HCT116 (cell line): ENCODE measurements around the gene SDK2. TPM values are rescaled to one million over a fixed set of nuclear protein-coding genes. Genes with fewer than 3 reads are reported as not detected.

Experiments
- ATAC-seq: fragments of 200-7000 bp; cut with Tn5 transposase; 2 replicates; pipeline ENCODE4 v1.9.1; 2020; ENCODE audit warnings: mild to moderate bottlenecking, moderate library complexity
- BruUV-seq: library from RNA; stranded (reverse); fragments of 400-500 nt; replicated peaks from 2 replicates; lab custom pipeline; 2021; lab: Mats Ljungman, UMichigan
- CTCF ChIA-PET: fragments of 300-600 bp; sonication (Branson Sonifier 250); formaldehyde crosslinking; loops from one replicate; lab custom pipeline; 2021; ENCODE audit warnings: antibody characterized with exemption; lab: Charles Lee
- POLR2A ChIA-PET: fragments of 300-600, 350-600 bp; sonication (Branson Sonifier 250); formaldehyde crosslinking; loops from one replicate; lab custom pipeline; 2021; ENCODE audit warnings: antibody characterized with exemption; lab: Charles Lee
- RAD21 ChIA-PET, 2 experiments: fragments of 300-600 bp; sonication (Branson Sonifier 250); formaldehyde crosslinking; loops; one replicate each; lab custom pipeline; 2023; ENCODE audit warnings: low total read pairs in 2 of 2; ENCODE audit not compliant: uncharacterized antibody in 2 of 2, unreplicated experiment in 2 of 2, low non-redundant PET in 1 of 2; lab: Charles Lee
- DNase-seq: peaks from one replicate; pipeline ENCODE4 v3.0.0-alpha.2; 2010; ENCODE audit warnings: low read depth, low spot score
- H2AFZ ChIP-seq: fragments of 200-600 bp; shearing (Covaris generic), sonication (generic); 2 replicates; pipeline ENCODE4 v1.6.1; 2017; ENCODE audit warnings: low read depth, mixed run types, mixed read lengths, antibody characterized with exemption, low read length; ENCODE audit not compliant: poor library complexity, severe bottlenecking
- H3K27ac ChIP-seq: 2 replicates; pipeline ENCODE4 v1.5.1; 2012; ENCODE audit warnings: low read depth, low read length
- H3K27me3 ChIP-seq: fragments of 200-600 bp; sonication (generic); 2 replicates; pipeline ENCODE4 v1.6.1; 2016; ENCODE audit warnings: mixed run types, low read length, mixed read lengths; ENCODE audit not compliant: insufficient read depth
- H3K36me3 ChIP-seq, 2 experiments: fragments of 200-500 bp in 1 of 2; fragments of 200-600 bp in 1 of 2; sonication (Bioruptor generic) in 1 of 2; sonication (generic) in 1 of 2; 2 replicates each; pipeline versions ENCODE4 v1.5.1 to v1.6.1; 2014 to 2016; ENCODE audit warnings: low read length in 2 of 2, inconsistent platforms in 1 of 2, mixed read lengths in 1 of 2, mixed run types in 1 of 2; ENCODE audit not compliant: insufficient read depth in 2 of 2, control insufficient read depth in 1 of 2
- H3K4me1 ChIP-seq, 2 experiments: fragments of 200-600 bp in 1 of 2; sonication (generic) in 1 of 2; 2 replicates each; pipeline versions ENCODE4 v1.5.1 to v1.6.1; 2012 to 2017; ENCODE audit warnings: low read length in 2 of 2, inconsistent platforms in 1 of 2, mild to moderate bottlenecking in 1 of 2, mixed read lengths in 1 of 2, mixed run types in 1 of 2, moderate library complexity in 1 of 2; ENCODE audit not compliant: insufficient read depth in 2 of 2, control insufficient read depth in 1 of 2
- H3K4me2 ChIP-seq: fragments of 200-600 bp; sonication (generic); 2 replicates; pipeline ENCODE4 v1.6.1; 2017; ENCODE audit warnings: mixed run types, low read length, mixed read lengths
- H3K4me3 ChIP-seq, 2 experiments: fragments of 200-600 bp in 1 of 2; sonication (generic) in 1 of 2; replicated peaks in 1 of 2; 2 replicates each; pipeline ENCODE4 v1.5.1; 2011 to 2016; ENCODE audit warnings: low read length in 2 of 2, control low read depth in 1 of 2, low read depth in 1 of 2, mild to moderate bottlenecking in 1 of 2, mixed read lengths in 1 of 2, mixed run types in 1 of 2
- H3K79me2 ChIP-seq: fragments of 200-600 bp; sonication (generic); 2 replicates; pipeline ENCODE4 v1.6.1; 2017; ENCODE audit warnings: mild to moderate bottlenecking, mixed run types, low read length, moderate library complexity, mixed read lengths; ENCODE audit not compliant: insufficient read depth
- H3K9ac ChIP-seq: fragments of 200-600 bp; sonication (generic); 2 replicates; pipeline ENCODE4 v1.6.1; 2016; ENCODE audit warnings: low read length, mixed read lengths
- H3K9me2 ChIP-seq: fragments of 200-600 bp; sonication (generic), shearing (Covaris generic); 2 replicates; pipeline ENCODE4 v1.6.1; 2017; ENCODE audit warnings: mixed run types, mild to moderate bottlenecking, moderate library complexity; ENCODE audit not compliant: insufficient read depth
- H3K9me3 ChIP-seq, 2 experiments: fragments of 200-500 bp in 1 of 2; fragments of 200-600 bp in 1 of 2; sonication (Bioruptor generic) in 1 of 2; sonication (generic) in 1 of 2; 2 replicates each; pipeline ENCODE4 v1.6.1; 2014 to 2017; ENCODE audit warnings: low read length in 2 of 2, mixed read lengths in 2 of 2, inconsistent platforms in 1 of 2, low read depth in 1 of 2, mild to moderate bottlenecking in 1 of 2, mixed run types in 1 of 2, moderate library complexity in 1 of 2; ENCODE audit not compliant: control insufficient read depth in 1 of 2, insufficient read depth in 1 of 2
- H4K20me1 ChIP-seq: fragments of 200-600 bp; sonication (generic), shearing (Covaris generic); 2 replicates; pipeline ENCODE4 v1.6.1; 2017; ENCODE audit warnings: mixed run types, mild to moderate bottlenecking, moderate library complexity; ENCODE audit not compliant: insufficient read depth
- CBX3 ChIP-seq: IDR thresholded peaks from 2 replicates; pipeline ENCODE4 v1.6.1; 2012; ENCODE audit warnings: low read depth
- EGR1 ChIP-seq: IDR thresholded peaks from 2 replicates; pipeline ENCODE4 v1.6.1; 2012; ENCODE audit warnings: low read depth
- EZH2phosphoT487 ChIP-seq: fragments of 200-600 bp; IDR thresholded peaks from 2 replicates; pipeline ENCODE4 v1.6.1; 2018; ENCODE audit warnings: antibody characterized with exemption, borderline replicate concordance
- RAD21 ChIP-seq: IDR thresholded peaks from 2 replicates; pipeline ENCODE4 v1.6.1; 2012; ENCODE audit warnings: low read depth, mild to moderate bottlenecking
- SRF ChIP-seq: IDR thresholded peaks from 2 replicates; pipeline ENCODE4 v1.6.1; 2012; ENCODE audit warnings: low read depth
- TCF7L2 ChIP-seq: IDR thresholded peaks from 2 replicates; pipeline ENCODE4 v1.7.0; 2011; ENCODE audit warnings: borderline replicate concordance, inconsistent platforms; ENCODE audit not compliant: insufficient read depth, insufficient read length; ENCODE audit errors: extremely low read depth
- ZFX ChIP-seq: fragments of 450-650 bp; IDR thresholded peaks from 2 replicates; pipeline ENCODE4 v1.6.1; 2017
- intact Hi-C: fragments of 100-400 bp; cut with micrococcal nuclease; formaldehyde crosslinking; loops from 2 replicates; pipeline ENCODE4 v1.10.0; 2022
- total RNA-seq: library from RNA; stranded (reverse); gene quantifications from one replicate; pipeline ENCODE4 v1.2.1, GENCODE V29; 2021; ENCODE audit not compliant: unreplicated experiment
- TF ChIP-seq, protein P1 (sequence below), 3 experiments: fragments of 200-600 bp in 1 of 3; sonication (generic) in 1 of 3; IDR thresholded peaks in 2 of 3; conservative IDR thresholded peaks in 1 of 3; 2 replicates each; pipeline ENCODE4 v1.5.1; 2012 to 2017; ENCODE audit warnings: low read depth in 2 of 3, low read length in 2 of 3, antibody characterized with exemption in 1 of 3, borderline replicate concordance in 1 of 3, control low read depth in 1 of 3, mild to moderate bottlenecking in 1 of 3, mixed read lengths in 1 of 3, mixed run types in 1 of 3, moderate library complexity in 1 of 3; ENCODE audit not compliant: insufficient read depth in 1 of 3
- TF ChIP-seq, protein P2 (sequence below): IDR thresholded peaks from 2 replicates; pipeline ENCODE4 v1.6.1; 2012
- TF ChIP-seq, protein P3 (sequence below): IDR thresholded peaks from 2 replicates; pipeline ENCODE4 v1.6.1; 2011; ENCODE audit warnings: mild to moderate bottlenecking, low read length, moderate library complexity; ENCODE audit not compliant: insufficient replicate concordance; ENCODE audit errors: extremely low read depth

Gene SDK2
- total RNA-seq, 1 experiment from 2014 or later, result 0.10 TPM

DNA sequence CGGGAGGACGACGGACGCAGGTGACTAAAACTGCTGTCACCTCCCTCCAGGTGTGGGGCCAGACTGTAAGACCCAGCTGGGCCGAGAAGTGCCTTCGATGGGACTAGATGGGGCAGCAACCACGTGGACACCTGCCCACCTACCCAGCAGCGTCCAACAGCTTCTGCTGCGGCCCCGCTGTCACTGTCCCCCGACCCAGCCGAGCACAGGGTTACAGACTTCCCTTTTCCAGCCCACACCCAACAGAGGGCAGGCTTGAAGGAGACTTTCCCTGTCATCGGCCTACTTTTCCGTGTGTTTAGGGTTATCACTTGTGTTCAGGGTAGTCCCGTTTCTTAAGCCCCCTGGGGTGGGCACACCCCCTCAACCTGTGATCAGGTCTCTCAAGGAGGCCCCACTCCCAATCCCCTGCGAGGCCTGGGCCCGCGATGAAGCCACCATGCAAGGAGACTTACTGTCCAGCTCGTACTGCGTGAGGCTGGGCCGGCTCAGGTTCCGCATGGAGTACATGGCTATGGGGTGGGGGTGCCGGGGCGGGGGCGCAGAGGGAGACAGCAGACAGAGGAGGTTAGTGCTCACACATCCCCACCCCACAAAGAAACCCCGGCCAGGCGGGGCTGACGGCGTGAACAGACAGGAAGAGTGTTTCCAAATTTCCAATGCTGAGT is 263.7 kb downstream of the SDK2 start:
- no peaks in the 10 kb centered on the region for H3K9me3 ChIP-seq
- ATAC-seq (no peak), DNase-seq (no peak)
- CTCF ChIA-PET, result interaction anchor here (0.7 to 1.4 kb wide), 2 partner anchors 9 to 10 kb away, joined by 4 to 5 read pairs; no protein-coding TSS in a partner anchor
- no TSS peak for BruUV-seq
- H3K27ac ChIP-seq, result no peak overlapping the region
- intact Hi-C loops, result no loop called here
- H3K9me2 ChIP-seq, result no peaks in the 10 kb centered on the region
- no peak overlapping the region for H3K4me2 ChIP-seq
- RAD21 ChIA-PET, result no interaction called here
- H4K20me1 ChIP-seq, result no peaks in the 10 kb centered on the region
- H3K9ac ChIP-seq, result no peak overlapping the region
- no peak for TF ChIP-seq CBX3
- 0 out of 2 replicates have a peak, but pooled peaks have one; percentile 7 for TF ChIP-seq ZFX
- TF ChIP-seq, protein P1, sequence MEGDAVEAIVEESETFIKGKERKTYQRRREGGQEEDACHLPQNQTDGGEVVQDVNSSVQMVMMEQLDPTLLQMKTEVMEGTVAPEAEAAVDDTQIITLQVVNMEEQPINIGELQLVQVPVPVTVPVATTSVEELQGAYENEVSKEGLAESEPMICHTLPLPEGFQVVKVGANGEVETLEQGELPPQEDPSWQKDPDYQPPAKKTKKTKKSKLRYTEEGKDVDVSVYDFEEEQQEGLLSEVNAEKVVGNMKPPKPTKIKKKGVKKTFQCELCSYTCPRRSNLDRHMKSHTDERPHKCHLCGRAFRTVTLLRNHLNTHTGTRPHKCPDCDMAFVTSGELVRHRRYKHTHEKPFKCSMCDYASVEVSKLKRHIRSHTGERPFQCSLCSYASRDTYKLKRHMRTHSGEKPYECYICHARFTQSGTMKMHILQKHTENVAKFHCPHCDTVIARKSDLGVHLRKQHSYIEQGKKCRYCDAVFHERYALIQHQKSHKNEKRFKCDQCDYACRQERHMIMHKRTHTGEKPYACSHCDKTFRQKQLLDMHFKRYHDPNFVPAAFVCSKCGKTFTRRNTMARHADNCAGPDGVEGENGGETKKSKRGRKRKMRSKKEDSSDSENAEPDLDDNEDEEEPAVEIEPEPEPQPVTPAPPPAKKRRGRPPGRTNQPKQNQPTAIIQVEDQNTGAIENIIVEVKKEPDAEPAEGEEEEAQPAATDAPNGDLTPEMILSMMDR (IDR thresholded peaks at IDR 0.05 in 2 of 3, conservative IDR thresholded peaks at IDR 0.05 in 1 of 3; ENCODE audit: borderline replicate concordance in 1 of 3, insufficient read depth in 1 of 3, low read depth in 2 of 3, low read length in 2 of 3), result no peak
- POLR2A ChIA-PET, result no interaction called here
- no peaks in the 10 kb centered on the region for H3K36me3 ChIP-seq
- no peak overlapping the region for H3K4me3 ChIP-seq
- H3K4me1 ChIP-seq, result no peaks in the 10 kb centered on the region
- H2AFZ ChIP-seq, result no peak overlapping the region
- peaks cover 15% of the 10 kb centered on the region; the same call in 1 of the 2 replicates for H3K27me3 ChIP-seq
- H3K79me2 ChIP-seq, result no peaks in the 10 kb centered on the region

DNA sequence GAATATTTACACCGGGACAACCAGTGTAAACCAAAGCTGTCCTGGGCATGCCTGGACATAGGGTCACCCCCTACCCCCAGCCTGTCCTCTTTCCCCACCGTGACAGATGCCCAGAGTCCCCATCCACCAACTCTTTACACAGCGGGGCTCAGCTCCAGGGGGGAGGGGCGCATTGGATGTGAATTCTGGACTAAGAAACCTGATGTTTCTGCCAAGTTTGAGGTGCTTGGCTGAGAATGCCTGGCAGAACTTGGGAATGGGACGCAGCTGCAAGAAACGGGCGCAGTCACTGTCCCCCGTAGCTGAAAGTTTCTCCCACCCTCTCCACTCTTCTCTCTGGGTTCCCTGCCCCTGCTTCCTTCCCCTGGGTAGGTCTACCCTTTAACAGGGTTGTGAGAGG is 264.4 kb downstream of the SDK2 start:
- ATAC-seq, result no peak
- H3K79me2 ChIP-seq, result no peaks in the 10 kb centered on the region
- TF ChIP-seq, protein P2, sequence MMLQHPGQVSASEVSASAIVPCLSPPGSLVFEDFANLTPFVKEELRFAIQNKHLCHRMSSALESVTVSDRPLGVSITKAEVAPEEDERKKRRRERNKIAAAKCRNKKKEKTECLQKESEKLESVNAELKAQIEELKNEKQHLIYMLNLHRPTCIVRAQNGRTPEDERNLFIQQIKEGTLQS, result no peak
- TF ChIP-seq TCF7L2 (no peak), EGR1 (no peak), RAD21 (no peak), SRF (no peak), EZH2phosphoT487 (no peak)
- TF ChIP-seq, protein P3, sequence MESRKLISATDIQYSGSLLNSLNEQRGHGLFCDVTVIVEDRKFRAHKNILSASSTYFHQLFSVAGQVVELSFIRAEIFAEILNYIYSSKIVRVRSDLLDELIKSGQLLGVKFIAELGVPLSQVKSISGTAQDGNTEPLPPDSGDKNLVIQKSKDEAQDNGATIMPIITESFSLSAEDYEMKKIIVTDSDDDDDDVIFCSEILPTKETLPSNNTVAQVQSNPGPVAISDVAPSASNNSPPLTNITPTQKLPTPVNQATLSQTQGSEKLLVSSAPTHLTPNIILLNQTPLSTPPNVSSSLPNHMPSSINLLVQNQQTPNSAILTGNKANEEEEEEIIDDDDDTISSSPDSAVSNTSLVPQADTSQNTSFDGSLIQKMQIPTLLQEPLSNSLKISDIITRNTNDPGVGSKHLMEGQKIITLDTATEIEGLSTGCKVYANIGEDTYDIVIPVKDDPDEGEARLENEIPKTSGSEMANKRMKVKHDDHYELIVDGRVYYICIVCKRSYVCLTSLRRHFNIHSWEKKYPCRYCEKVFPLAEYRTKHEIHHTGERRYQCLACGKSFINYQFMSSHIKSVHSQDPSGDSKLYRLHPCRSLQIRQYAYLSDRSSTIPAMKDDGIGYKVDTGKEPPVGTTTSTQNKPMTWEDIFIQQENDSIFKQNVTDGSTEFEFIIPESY, result no peak
- TF ChIP-seq, protein P1 (IDR thresholded peaks at IDR 0.05 in 2 of 3, conservative IDR thresholded peaks at IDR 0.05 in 1 of 3; ENCODE audit: borderline replicate concordance in 1 of 3, insufficient read depth in 1 of 3, low read depth in 2 of 3, low read length in 2 of 3), result no peak

More for the DNA sequence above, 264.4 kb downstream of the SDK2 start:
- Histone ChIP-seq H3K9me2 (no peaks in the 10 kb centered on the region), H3K27ac (no peak overlapping the region), H3K4me3 (no peak overlapping the region), H3K36me3 (no peaks in the 10 kb centered on the region), H2AFZ (no peak overlapping the region), H3K9ac (no peak overlapping the region), H3K9me3 (no peaks in the 10 kb centered on the region), H3K4me1 (no peaks in the 10 kb centered on the region), H4K20me1 (no peaks in the 10 kb centered on the region), H3K27me3 (peaks cover 8% of the 10 kb centered on the region; the same call in 1 of the 2 replicates), H3K4me2 (no peak overlapping the region)
- CTCF ChIA-PET, result no interaction called here
- RAD21 ChIA-PET, result no interaction called here
- intact Hi-C loops, result no loop called here
- DNase-seq, result no peak
- BruUV-seq, result no TSS peak
- POLR2A ChIA-PET, result no interaction called here
